GM18909 (cell line): ENCODE measurements around the gene ZHX3.
"Not testable (repeated sequence)": the region's sequence is repeated elsewhere in the genome, so short reads cannot be mapped to it uniquely, and the experiment has no call there.

ENCODE experiments used
- ATAC-seq: cut with Tn5 transposase; IDR thresholded peaks from one replicate; pipeline ENCODE4 v1.9.1; 2021; ENCODE audit warnings: mild to moderate bottlenecking; ENCODE audit not compliant: unreplicated experiment, poor library complexity

The ZHX3 gene

GRCh38 chr20:41264819-41265218 lies 52.7 kb downstream of the ZHX3 start:
- no peak for ATAC-seq

- no peak for ATAC-seq
Observed at GRCh38 chr20:41261790-41262717, 55.5 kb downstream of the ZHX3 start.

- no peak for ATAC-seq
Observed at GRCh38 chr20:41261260-41261659, 56.3 kb downstream of the ZHX3 start.

- ATAC-seq: no peak
Observed at GRCh38 chr20:41260734-41261220, 56.8 kb downstream of the ZHX3 start.

- ATAC-seq: no peak
Observed at GRCh38 chr20:41259309-41259708, 58.2 kb downstream of the ZHX3 start.

- no peak for ATAC-seq
Observed at GRCh38 chr20:41258474-41258873, 59.1 kb downstream of the ZHX3 start.

GRCh38 chr20:41256516-41256915 lies 61.0 kb downstream of the ZHX3 start:
- no peak for ATAC-seq

- no peak for ATAC-seq
Observed at GRCh38 chr20:41255655-41256054, 61.9 kb downstream of the ZHX3 start.

GRCh38 chr20:41249411-41250281 lies 67.9 kb downstream of the ZHX3 start:
- ATAC-seq: peak; percentile 55

GRCh38 chr20:41248368-41249024 lies 69.0 kb downstream of the ZHX3 start:
- no peak for ATAC-seq

GRCh38 chr20:41247523-41248367 lies 69.8 kb downstream of the ZHX3 start:
- no peak for ATAC-seq

- ATAC-seq: no peak
Observed at GRCh38 chr20:41245086-41245707, 72.3 kb downstream of the ZHX3 start.

GRCh38 chr20:41242807-41243206 lies 74.7 kb downstream of the ZHX3 start:
- no peak for ATAC-seq

- no peak for ATAC-seq
Observed at GRCh38 chr20:41242352-41242751, 75.2 kb downstream of the ZHX3 start.

- not testable (repeated sequence) for ATAC-seq
Observed at GRCh38 chr20:41237233-41237632, 80.3 kb downstream of the ZHX3 start.

- not testable (repeated sequence) for ATAC-seq
Observed at GRCh38 chr20:41236818-41237217, 80.7 kb downstream of the ZHX3 start.

GRCh38 chr20:41234546-41234945 lies 83.0 kb downstream of the ZHX3 start:
- ATAC-seq: no peak

- no peak for ATAC-seq
Observed at GRCh38 chr20:41234041-41234440, 83.5 kb downstream of the ZHX3 start.
